K562 (cell line): Measurements from ENCODE around the gene BOLA3. TPM values are rescaled to one million over a fixed set of nuclear protein-coding genes. Genes with fewer than 3 reads are reported as not detected.

Experiments used
- CBX3 ChIP-seq, 2 experiments: IDR thresholded peaks; 1 replicate in 1 of 2; 2 replicates in 1 of 2; pipeline ENCODE4 v1.6.1; 2012; ENCODE audit warnings: inconsistent platforms in 2 of 2, low read length in 2 of 2, borderline replicate concordance in 1 of 2, control low read depth in 1 of 2
- CTBP1 ChIP-seq: fragments of 450-650 bp; IDR thresholded peaks from 2 replicates; pipeline ENCODE4 v1.6.1; 2016; ENCODE audit warnings: borderline replicate concordance
- EHMT2 ChIP-seq: fragments of 450-650 bp; IDR thresholded peaks from 2 replicates; pipeline ENCODE4 v1.6.1; 2018; ENCODE audit warnings: antibody characterized with exemption
- HEY1 ChIP-seq: fragments of 250-450 bp; sonication (Bioruptor Pico); IDR thresholded peaks from 2 replicates; pipeline ENCODE4 v1.5.0; 2020; ENCODE audit warnings: mild to moderate bottlenecking, moderate library complexity, borderline replicate concordance
- KHSRP ChIP-seq: fragments of 450-650 bp; IDR thresholded peaks from 2 replicates; pipeline ENCODE4 v1.6.1; 2017
- MYC ChIP-seq, 2 experiments: fragments of 250-450 bp in 1 of 2; sonication (Bioruptor Pico) in 1 of 2; IDR thresholded peaks; 2 replicates each; pipeline versions ENCODE4 v1.5.1 to v1.6.1; 2012 to 2021; ENCODE audit warnings: low read depth in 2 of 2, borderline replicate concordance in 1 of 2, improper control_type of control experiment in 1 of 2, low read length in 1 of 2, mild to moderate bottlenecking in 1 of 2, moderate library complexity in 1 of 2
- NCOR1 ChIP-seq: fragments of 450-650 bp; IDR thresholded peaks from 2 replicates; pipeline ENCODE4 v1.6.1; 2016; ENCODE audit warnings: mild to moderate bottlenecking, moderate library complexity
- POLR2A ChIP-seq: fragments of 450-650 bp; conservative IDR thresholded peaks from 2 replicates; pipeline ENCODE4 v1.6.1; 2016
- RCOR1 ChIP-seq, 2 experiments: IDR thresholded peaks; 2 replicates each; pipeline ENCODE4 v1.6.1; 2012; ENCODE audit warnings: low read depth in 2 of 2, low read length in 2 of 2, borderline replicate concordance in 1 of 2, improper control_type of control experiment in 1 of 2
- SAP30 ChIP-seq: fragments of 200-600 bp; sonication (generic); IDR thresholded peaks from 2 replicates; pipeline ENCODE4 v1.6.1; 2012; ENCODE audit warnings: borderline replicate concordance, low read depth, mild to moderate bottlenecking, moderate library complexity, low read length, control low read depth, inconsistent platforms; ENCODE audit not compliant: insufficient read depth, poor library complexity, severe bottlenecking
- SIN3A ChIP-seq, 2 experiments: fragments of 150-350 bp in 1 of 2; IDR thresholded peaks; 2 replicates each; pipeline ENCODE4 v1.6.1; 2011 to 2016; ENCODE audit warnings: borderline replicate concordance in 2 of 2, low read depth in 2 of 2, low read length in 2 of 2, mild to moderate bottlenecking in 2 of 2, moderate library complexity in 2 of 2; ENCODE audit not compliant: control insufficient read depth in 1 of 2
- XRCC4 ChIP-seq: IDR thresholded peaks from one replicate; pipeline ENCODE4 v1.6.1; 2011; ENCODE audit not compliant: insufficient read depth, insufficient read length; ENCODE audit errors: extremely low read depth
- XRCC5 ChIP-seq: fragments of 200-400 bp; formaldehyde crosslinking; IDR thresholded peaks from 2 replicates; pipeline ENCODE4 v1.6.1; 2017; ENCODE audit warnings: low read depth, mild to moderate bottlenecking, low read length
- ZFP36 ChIP-seq: fragments of 150-350 bp; IDR thresholded peaks from 2 replicates; pipeline ENCODE4 v1.6.1; 2018; ENCODE audit warnings: low read length, low read depth; ENCODE audit not compliant: partially characterized antibody
- ZNF384 ChIP-seq: IDR thresholded peaks from 2 replicates; pipeline ENCODE4 v1.6.1; 2012; ENCODE audit warnings: low read depth, low read length, improper control_type of control experiment
- ZNF395 ChIP-seq: fragments of 200-800 bp; sonication (Bioruptor generic); IDR thresholded peaks from 2 replicates; pipeline ENCODE4 v1.6.1; 2017; ENCODE audit warnings: missing genetic modification characterization, missing compliant biosample characterization
- polyA plus RNA-seq, 8 experiments: library from polyadenylated mRNA; depleted of rRNA in 4 of 8; stranded (reverse) in 5 of 8; unstranded in 3 of 8; fragments of >200 nt; fragmentation: Nextera tagmentation in 2 of 8; fragmentation: Illumina TruSeq in 1 of 8; extraction: Ambion mirVana in 2 of 8; extraction: Trizol in 1 of 8; gene quantifications; 2 replicates each; pipeline versions ENCODE4 v1.2.1 to v1.2.3, GENCODE V29; 2011 to 2014; ENCODE audit warnings: inconsistent platforms in 1 of 8, missing spikeins in 1 of 8
- total RNA-seq, 7 experiments: library from RNA; depleted of rRNA in 6 of 7; stranded (reverse); fragments of >200 nt in 6 of 7; fragmentation: Illumina TruSeq in 2 of 7; extraction: Trizol in 2 of 7; gene quantifications; 2 replicates each; pipeline versions ENCODE4 v1.2.1 to v1.2.3, GENCODE V29; 2011 to 2021; ENCODE audit warnings: low replicate concordance in 1 of 7

The BOLA3 gene
- total and polyA plus RNA-seq, 9 of the 15 experiments (the other 6 are each of a cell fraction or from before 2014, with no cell fraction given) = 149 to 619 (median 255) TPM

- TF ChIP-seq SAP30 (no peak), CBX3 (IDR thresholded peaks at IDR 0.05; ENCODE audit: borderline replicate concordance in 1 of 2, low read length in 2 of 2) (0 out of 3 replicates have a peak, but pooled peaks of 1 of the 2 experiments have one; percentile 41), ZNF384 (no peak), MYC (IDR thresholded peaks at IDR 0.05; ENCODE audit: low read depth, low read length) (peak; percentile 87), MYC (CRISPR knock-in tag; IDR thresholded peaks at IDR 0.05; ENCODE audit: borderline replicate concordance, low read depth) (no peak), EHMT2 (peak; percentile 30; the same call in 1 of the 2 replicates), HEY1 (CRISPR knock-in tag) (0 out of 2 replicates have a peak, but pooled peaks have one; percentile 34), XRCC4 (no peak), RCOR1 (IDR thresholded peaks at IDR 0.05; ENCODE audit: borderline replicate concordance in 1 of 2, low read depth in 2 of 2, low read length in 2 of 2) (peak in 1 of 2 experiments; percentile 36; a peak in 1 of 4 replicates), CTBP1 (peak; percentile 31; the same call in 1 of the 2 replicates), NCOR1 (0 out of 2 replicates have a peak, but pooled peaks have one; percentile 36), ZFP36 (peak; percentile 16), XRCC5 (0 out of 2 replicates have a peak, but pooled peaks have one; percentile 31), ZNF395 (CRISPR knock-in tag) (no peak), KHSRP (no peak), SIN3A (IDR thresholded peaks at IDR 0.05; ENCODE audit: borderline replicate concordance in 2 of 2, control insufficient read depth in 1 of 2, low read depth in 2 of 2, low read length in 2 of 2) (peak in 1 of 2 experiments; percentile 16; a peak in 1 of 4 replicates), POLR2A (no peak)
Observed at GRCh38 chr2:74142340-74142739, 5.4 kb downstream of the BOLA3 start (continued).
